NCI-H524 treated with DMSO at 0.1 percent for 48 hours (cell line): ENCODE results near the gene FBXO47.

Experiments
- DNase-seq: peaks from one replicate; lab custom pipeline; 2025; lab: John Stamatoyannopoulos, UW

The FBXO47 gene

GRCh38 chr17:38967290-38967738, at the start of gene FBXO47:
Gene FBXO47, minus strand, starts transcription at chr17:38967403. Its CDS starts 4,378 bp downstream, at chr17:38963025.
- no peak for DNase-seq

- no peak for DNase-seq
Observed at GRCh38 chr17:39016193-39017153, 49.3 kb upstream of the FBXO47 start.

GRCh38 chr17:39015546-39015935, 48.3 kb upstream of the FBXO47 start:
- DNase-seq = no peak

GRCh38 chr17:39014795-39015545, 47.8 kb upstream of the FBXO47 start:
- no peak for DNase-seq

GRCh38 chr17:39014044-39014794, 47.0 kb upstream of the FBXO47 start:
- DNase-seq = no peak

- DNase-seq = no peak
Observed at GRCh38 chr17:39012725-39013124, 45.5 kb upstream of the FBXO47 start.

GRCh38 chr17:39011907-39012468, 44.8 kb upstream of the FBXO47 start:
- DNase-seq = no peak

- no peak for DNase-seq
Observed at GRCh38 chr17:39009581-39010001, 42.4 kb upstream of the FBXO47 start.

- DNase-seq = no peak
Observed at GRCh38 chr17:39008633-39009032, 41.4 kb upstream of the FBXO47 start.

GRCh38 chr17:39002991-39003715, 36.0 kb upstream of the FBXO47 start:
- DNase-seq = no peak

- no peak for DNase-seq
Observed at GRCh38 chr17:39001703-39002637, 34.8 kb upstream of the FBXO47 start.

GRCh38 chr17:39000021-39000601, 32.9 kb upstream of the FBXO47 start:
- DNase-seq = no peak

- DNase-seq = no peak
Observed at GRCh38 chr17:38996660-38997337, 29.6 kb upstream of the FBXO47 start.

- DNase-seq = no peak
Observed at GRCh38 chr17:38994026-38994425, 26.8 kb upstream of the FBXO47 start.

GRCh38 chr17:38984666-38985065, 17.5 kb upstream of the FBXO47 start:
- DNase-seq = no peak

GRCh38 chr17:38982858-38983746, 15.9 kb upstream of the FBXO47 start:
- peak; percentile 39 for DNase-seq

- DNase-seq = no peak
Observed at GRCh38 chr17:38981636-38982035, 14.4 kb upstream of the FBXO47 start.
